ENCODE results near the gene CFAP57. TPM values are rescaled to one million over a fixed set of nuclear protein-coding genes. Genes with fewer than 3 reads are reported as not detected.

Gene CFAP57
- total RNA-seq, 4 donors from 2014 or later: 0.19 to 0.38 (median 0.24) TPM

GRCh38 chr1:43302201-43302600 is 130.1 kb downstream of the CFAP57 start:
- TF ChIP-seq, protein P1, sequence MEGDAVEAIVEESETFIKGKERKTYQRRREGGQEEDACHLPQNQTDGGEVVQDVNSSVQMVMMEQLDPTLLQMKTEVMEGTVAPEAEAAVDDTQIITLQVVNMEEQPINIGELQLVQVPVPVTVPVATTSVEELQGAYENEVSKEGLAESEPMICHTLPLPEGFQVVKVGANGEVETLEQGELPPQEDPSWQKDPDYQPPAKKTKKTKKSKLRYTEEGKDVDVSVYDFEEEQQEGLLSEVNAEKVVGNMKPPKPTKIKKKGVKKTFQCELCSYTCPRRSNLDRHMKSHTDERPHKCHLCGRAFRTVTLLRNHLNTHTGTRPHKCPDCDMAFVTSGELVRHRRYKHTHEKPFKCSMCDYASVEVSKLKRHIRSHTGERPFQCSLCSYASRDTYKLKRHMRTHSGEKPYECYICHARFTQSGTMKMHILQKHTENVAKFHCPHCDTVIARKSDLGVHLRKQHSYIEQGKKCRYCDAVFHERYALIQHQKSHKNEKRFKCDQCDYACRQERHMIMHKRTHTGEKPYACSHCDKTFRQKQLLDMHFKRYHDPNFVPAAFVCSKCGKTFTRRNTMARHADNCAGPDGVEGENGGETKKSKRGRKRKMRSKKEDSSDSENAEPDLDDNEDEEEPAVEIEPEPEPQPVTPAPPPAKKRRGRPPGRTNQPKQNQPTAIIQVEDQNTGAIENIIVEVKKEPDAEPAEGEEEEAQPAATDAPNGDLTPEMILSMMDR (IDR thresholded peaks at IDR 0.05): no peak
- no peak for TF ChIP-seq POLR2A (IDR thresholded peaks at IDR 0.05)
- WGBS, 2 donors: 61 to 80% methylated on average over 1 of the region's 1 CpG
- intact Hi-C loops (cut with DNase I; ENCODE audit: low total_unique reads): no loop called here
- H3K4me3 ChIP-seq (ENCODE audit: low read depth, poor library complexity, severe bottlenecking): no peak overlapping the region
- DNase-seq (ENCODE audit: low spot score in 2 of 2): no peak

DNA sequence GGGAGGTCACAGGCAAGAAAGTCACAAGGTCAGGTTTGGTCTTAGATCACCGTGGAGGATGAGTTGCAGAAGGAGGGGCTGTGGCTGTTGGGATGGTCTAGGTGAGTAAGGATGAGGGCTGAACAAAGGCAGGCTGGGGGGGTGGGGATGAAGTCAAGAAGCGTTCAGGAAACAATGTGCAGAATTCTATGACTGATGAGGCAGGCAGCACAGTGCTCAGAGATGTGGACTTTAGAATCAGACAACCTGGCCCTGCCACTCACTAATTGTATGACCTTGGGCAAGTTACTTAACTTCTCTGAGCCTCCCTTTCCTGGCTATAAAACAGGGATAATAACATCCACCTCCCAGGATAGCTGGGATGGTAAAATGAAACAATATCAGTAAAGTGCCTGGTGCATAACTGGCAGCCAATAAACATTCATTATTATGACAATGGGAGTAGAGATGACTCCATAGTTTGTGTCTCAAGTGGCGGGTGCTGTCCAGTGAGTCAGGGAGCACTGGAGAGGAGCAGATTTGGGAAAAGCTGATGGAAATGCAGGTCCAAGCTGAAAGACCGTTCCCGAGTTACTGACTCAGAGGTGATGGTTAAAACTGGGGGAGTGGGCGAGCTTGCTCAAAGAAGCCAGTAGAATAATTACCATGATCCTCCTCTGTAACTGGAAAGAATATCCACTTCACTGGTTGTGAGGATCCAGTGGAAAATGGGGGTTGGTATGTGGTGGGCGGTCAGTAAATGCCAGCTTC is 130.8 kb downstream of the CFAP57 start:
- DNase-seq (ENCODE audit: low spot score in 2 of 2): no peak
- no peak for TF ChIP-seq POLR2A (IDR thresholded peaks at IDR 0.05)
- TF ChIP-seq, protein P1 (IDR thresholded peaks at IDR 0.05): no peak
- intact Hi-C loops (cut with DNase I; ENCODE audit: low total_unique reads): no loop called here
- WGBS, 2 donors: 84 to 88% methylated on average over 7 of the region's 7 CpGs
- H3K4me3 ChIP-seq (ENCODE audit: low read depth, poor library complexity, severe bottlenecking): no peak overlapping the region

DNA sequence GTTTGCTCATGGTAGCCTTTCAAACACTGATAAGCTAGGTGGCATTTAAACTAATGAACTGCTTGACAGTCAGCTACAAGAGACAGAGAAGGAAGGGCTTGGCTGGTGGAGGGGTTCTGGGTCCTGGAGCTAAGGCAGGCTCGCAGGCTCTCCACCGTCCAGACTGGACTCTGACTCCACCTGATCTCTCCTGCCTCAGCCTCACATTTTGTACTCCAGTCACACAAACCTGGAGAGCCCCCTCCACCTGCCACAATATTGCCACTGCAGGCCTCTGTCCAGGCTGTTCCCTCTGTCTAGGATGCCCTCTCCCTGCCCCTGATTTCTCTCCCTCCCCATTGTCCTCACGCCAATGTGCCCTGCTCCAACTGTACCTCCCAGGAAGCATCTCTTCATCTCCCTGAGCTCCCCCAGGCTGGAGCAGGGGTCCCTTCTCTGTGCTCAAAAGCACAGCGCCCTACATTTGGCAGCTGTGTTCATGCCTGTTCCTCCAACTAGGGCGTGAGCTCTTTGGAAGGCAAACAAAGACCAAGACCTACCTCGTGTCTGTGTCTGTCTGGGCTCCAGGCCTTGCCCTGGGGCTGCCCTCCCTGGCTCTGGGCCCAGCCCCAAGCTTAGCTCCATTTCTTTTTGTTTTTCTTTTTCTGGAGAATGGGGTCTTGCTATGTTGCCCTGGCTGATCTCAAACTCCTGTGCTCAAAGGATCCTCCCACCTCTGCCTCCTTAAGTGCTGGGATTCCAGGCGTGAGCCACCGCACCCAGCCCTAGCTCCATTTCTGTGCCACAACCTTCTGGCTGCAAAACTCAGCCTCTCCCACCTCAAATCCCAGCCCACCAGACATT is 131.6 kb downstream of the CFAP57 start:
- TF ChIP-seq, protein P1 (IDR thresholded peaks at IDR 0.05): no peak
- no peak for TF ChIP-seq POLR2A (IDR thresholded peaks at IDR 0.05)
- no peak overlapping the region for H3K4me3 ChIP-seq (ENCODE audit: low read depth, poor library complexity, severe bottlenecking)
- no peak for DNase-seq (ENCODE audit: low spot score in 2 of 2)
- 68 to 70% methylated on average over 8 of the region's 8 CpGs for WGBS, 2 donors
- intact Hi-C loops (cut with DNase I; ENCODE audit: low total_unique reads): no loop called here

Small RNA genes within 50 kb of the gene (microRNA-seq; reads per million reads assigned to microRNA genes)
- 0.57 to 1.4 reads per million in 2 donors for gene MIR6733 (ENCODE audit: borderline number of aligned reads in 1 of 2, borderline replicate concordance in 2 of 2)

Other genes starting within 250 kb of the CFAP57 start
- 1,000 to 10,000 TPM in 2 of 4 donors, 100 to 1,000 TPM in 2; 488 to 2,308 (median 910) TPM for gene SLC2A1, start 213.5 kb upstream of the CFAP57 start, total RNA-seq
- gene EBNA1BP2, start within 50 bp of the CFAP57 start, total RNA-seq: 10 to 100 TPM; 25.2 to 57.2 (median 43.0) TPM
- gene TMEM125, start 97.7 kb downstream of the CFAP57 start, total RNA-seq: 10 to 100 TPM; 13.6 to 34.5 (median 19.0) TPM
- gene C1orf210, start 113.3 kb downstream of the CFAP57 start, total RNA-seq: 10 to 100 TPM; 16.1 to 28.2 (median 25.4) TPM
- 10 to 100 TPM in 2 of 4 donors, 1 to 10 TPM in 2; 8.8 to 23.3 (median 10.9) TPM for gene TIE1, start 128.7 kb downstream of the CFAP57 start, total RNA-seq
- gene MPL, start 165.5 kb downstream of the CFAP57 start, total RNA-seq: under 1 TPM in 1 of 4 donors, not detected in 3; 0.15 TPM
- 10 to 100 TPM in 1 of 4 donors, 1 to 10 TPM in 3; 2.7 to 12.1 (median 6.5) TPM for gene CDC20, start 186.7 kb downstream of the CFAP57 start, total RNA-seq
- 100 to 1,000 TPM; 359 to 592 (median 401) TPM for gene ELOVL1, start 195.7 kb downstream of the CFAP57 start, total RNA-seq
- gene MED8, start 217.5 kb downstream of the CFAP57 start, total RNA-seq: 10 to 100 TPM; 43.6 to 58.4 (median 50.8) TPM
- gene SZT2, start 217.6 kb downstream of the CFAP57 start, total RNA-seq: 10 to 100 TPM; 33.2 to 75.3 (median 42.0) TPM